ENCODE data around the gene PTH2R. TPM values are rescaled to one million over a fixed set of nuclear protein-coding genes. Genes with fewer than 3 reads are reported as not detected.

PTH2R gene
- not detected in 5 replicates for total RNA-seq (2022; extraction: Qiagen RNA extraction)

GRCh38 chr2:208406474-208407451 lies at the start of gene PTH2R:
PTH2R (plus strand) TSS chr2:208406792; CDS start chr2:208407044, 252 bp downstream.

Other genes starting within 250 kb of the PTH2R start
- gene CRYGA, start 243.2 kb upstream of the PTH2R start, total RNA-seq (2022; extraction: Qiagen RNA extraction): not detected in 5 replicates
- gene C2orf80, start 216.8 kb upstream of the PTH2R start, total RNA-seq (2022; extraction: Qiagen RNA extraction): not detected in 5 replicates
- gene IDH1, start 151.7 kb upstream of the PTH2R start, total RNA-seq (2022; extraction: Qiagen RNA extraction): 74.9 to 92.9 TPM (median 80.1 TPM) in 5 replicates
- gene PIKFYVE, start 140.5 kb upstream of the PTH2R start, total RNA-seq (2022; extraction: Qiagen RNA extraction): 4.6 to 7.0 TPM (median 6.2 TPM) in 5 replicates